Iris pigment epithelial cell (primary cell): ENCODE data around the gene PCDHB13.
A peak's percentile ranks its signal among the peaks of the same experiment; 100 is the strongest.
"Not testable (repeated sequence)": the region's sequence is repeated elsewhere in the genome, so short reads cannot be mapped to it uniquely, and the experiment has no call there.

Source experiments
- DNase-seq: peaks from one replicate; pipeline ENCODE4 v3.0.0-alpha.2; 2011; ENCODE audit warnings: low read depth

Gene PCDHB13

GRCh38 chr5:141213656-141214339, at the start of gene PCDHB13:
PCDHB13 (plus strand) TSS chr5:141213919; CDS start chr5:141214124, 205 bp downstream.
- peak; percentile 25 for DNase-seq

- peak; percentile 8 for DNase-seq
Observed at GRCh38 chr5:141172381-141173204, 41.1 kb upstream of the PCDHB13 start, which contains the start of gene PCDHB7. PCDHB7 (plus strand) TSS chr5:141172644; CDS start chr5:141172836, 192 bp downstream.

- DNase-seq: not testable (repeated sequence)
Observed at GRCh38 chr5:141174291-141175104, 39.2 kb upstream of the PCDHB13 start.

- no peak for DNase-seq
Observed at GRCh38 chr5:141175933-141176332, 37.8 kb upstream of the PCDHB13 start.

- DNase-seq: not testable (repeated sequence)
Observed at GRCh38 chr5:141177577-141178191, 36.0 kb upstream of the PCDHB13 start, which contains the start of gene PCDHB8. PCDHB8 (plus strand) TSS chr5:141177790; CDS start chr5:141178035, 245 bp downstream.

GRCh38 chr5:141179371-141179770, 34.3 kb upstream of the PCDHB13 start:
- DNase-seq: not testable (repeated sequence)

- DNase-seq: not testable (repeated sequence)
Observed at GRCh38 chr5:141179876-141180275, 33.8 kb upstream of the PCDHB13 start.

GRCh38 chr5:141180313-141180712, 33.4 kb upstream of the PCDHB13 start:
- no peak for DNase-seq

- DNase-seq: peak; percentile 5
Observed at GRCh38 chr5:141182248-141182647, 31.5 kb upstream of the PCDHB13 start, which contains the start of gene PCDHB16. PCDHB16 (plus strand) TSS chr5:141182387; CDS start chr5:141182560, 173 bp downstream.

GRCh38 chr5:141184117-141184855, 29.4 kb upstream of the PCDHB13 start:
- not testable (repeated sequence) for DNase-seq

GRCh38 chr5:141186897-141187512, 26.7 kb upstream of the PCDHB13 start, which contains the start of gene PCDHB9:
PCDHB9 (plus strand) TSS chr5:141187161; CDS start chr5:141187319, 158 bp downstream.
- DNase-seq: peak; percentile 18

GRCh38 chr5:141188682-141189081, 25.0 kb upstream of the PCDHB13 start:
- not testable (repeated sequence) for DNase-seq

- not testable (repeated sequence) for DNase-seq
Observed at GRCh38 chr5:141189131-141189530, 24.6 kb upstream of the PCDHB13 start.

- peak; percentile 15 for DNase-seq
Observed at GRCh38 chr5:141192110-141192725, 21.5 kb upstream of the PCDHB13 start, which contains the start of gene PCDHB10. PCDHB10 (plus strand) TSS chr5:141192353; CDS start chr5:141192553, 200 bp downstream.

GRCh38 chr5:141194332-141194731, 19.4 kb upstream of the PCDHB13 start:
- DNase-seq: not testable (repeated sequence)

GRCh38 chr5:141196363-141196762, 17.4 kb upstream of the PCDHB13 start:
- DNase-seq: no peak

GRCh38 chr5:141199359-141200235, 14.1 kb upstream of the PCDHB13 start, which contains the start of gene PCDHB11:
PCDHB11 (plus strand) TSS chr5:141199627; CDS start chr5:141199775, 148 bp downstream.
- DNase-seq: no peak

- DNase-seq: not testable (repeated sequence)
Observed at GRCh38 chr5:141201126-141201525, 12.6 kb upstream of the PCDHB13 start.
